Neural cell (in vitro differentiated cells): ENCODE measurements around the gene KIAA1958. TPM values are rescaled to one million over a fixed set of nuclear protein-coding genes. Genes with fewer than 3 reads are reported as not detected.

Source experiments
- H2AFZ ChIP-seq: fragments of 200-600, 300-800 bp; sonication (generic), shearing (Covaris generic); 2 replicates; pipeline ENCODE4 v1.6.0; 2014; ENCODE audit warnings: low read depth, mild to moderate bottlenecking, antibody characterized with exemption, low read length, moderate library complexity
- H3F3A ChIP-seq: fragments of 200-600 bp; shearing (Covaris generic); 2 replicates; pipeline ENCODE4 v1.6.1; 2016; ENCODE audit warnings: mild to moderate bottlenecking, moderate library complexity, mixed read lengths, antibody characterized with exemption, low read length; ENCODE audit not compliant: insufficient read depth, poor library complexity, severe bottlenecking
- H3K27ac ChIP-seq: fragments of 200-600, 300-800 bp; sonication (generic), shearing (Covaris generic); 2 replicates; pipeline ENCODE4 v1.5.1; 2014; ENCODE audit warnings: mild to moderate bottlenecking, low read length, moderate library complexity
- H3K27me3 ChIP-seq: fragments of 300-800, 200-600 bp; sonication (generic), shearing (Covaris generic); 2 replicates; pipeline ENCODE4 v1.6.0; 2014; ENCODE audit warnings: mild to moderate bottlenecking, low read depth, low read length, moderate library complexity; ENCODE audit not compliant: insufficient read depth
- H3K36me3 ChIP-seq: fragments of 300-800, 200-600 bp; sonication (generic), shearing (Covaris generic); 2 replicates; pipeline ENCODE4 v1.5.1; 2014; ENCODE audit warnings: mild to moderate bottlenecking, antibody characterized with exemption, low read length, moderate library complexity; ENCODE audit not compliant: insufficient read depth
- H3K4me2 ChIP-seq: fragments of 300-800, 200-600 bp; sonication (generic), shearing (Covaris generic); 2 replicates; pipeline ENCODE4 v1.6.0; 2014; ENCODE audit warnings: mild to moderate bottlenecking, low read length
- H3K4me3 ChIP-seq: fragments of 300-800, 200-600 bp; sonication (generic), shearing (Covaris generic); 2 replicates; pipeline ENCODE4 v1.5.1; 2014; ENCODE audit warnings: mild to moderate bottlenecking, low read length, moderate library complexity
- H3K79me2 ChIP-seq: fragments of 200-600 bp; shearing (Covaris generic); replicated peaks from 2 replicates; pipeline ENCODE4 v1.6.0; 2014; ENCODE audit warnings: mild to moderate bottlenecking, low read length, moderate library complexity; ENCODE audit not compliant: insufficient read depth
- H3K9ac ChIP-seq: fragments of 300-800, 200-600 bp; sonication (generic), shearing (Covaris generic); 2 replicates; pipeline ENCODE4 v1.6.1; 2016; ENCODE audit warnings: mild to moderate bottlenecking, low read length, mixed read lengths
- H3K9me2 ChIP-seq: fragments of 200-600 bp; shearing (Covaris generic); 2 replicates; pipeline ENCODE4 v1.6.1; 2016; ENCODE audit warnings: mild to moderate bottlenecking, low read length, mixed read lengths; ENCODE audit not compliant: insufficient read depth
- H3K9me3 ChIP-seq: fragments of 200-600, 300-800 bp; sonication (generic), shearing (Covaris generic); 2 replicates; pipeline ENCODE4 v1.6.1; 2016; ENCODE audit warnings: mild to moderate bottlenecking, mixed run types, low read length, moderate library complexity, mixed read lengths
- H4K20me1 ChIP-seq: fragments of 200-600 bp; shearing (Covaris generic); 2 replicates; pipeline ENCODE4 v1.6.1; 2016; ENCODE audit warnings: mild to moderate bottlenecking, mixed run types; ENCODE audit not compliant: insufficient read depth
- CTCF ChIP-seq: fragments of 450-650 bp; IDR thresholded peaks from 2 replicates; pipeline ENCODE4 v1.5.1; 2014; ENCODE audit warnings: antibody characterized with exemption, mild to moderate bottlenecking, moderate library complexity; ENCODE audit not compliant: poor library complexity, severe bottlenecking
- EP300 ChIP-seq: fragments of 450-650 bp; conservative IDR thresholded peaks from 2 replicates; pipeline ENCODE4 v1.6.1; 2014; ENCODE audit warnings: antibody characterized with exemption, mild to moderate bottlenecking, moderate library complexity; ENCODE audit not compliant: poor library complexity, severe bottlenecking
- EZH2 ChIP-seq: fragments of 200-600, 300-800 bp; shearing (Covaris generic), sonication (generic); IDR thresholded peaks from 2 replicates; pipeline ENCODE4 v1.6.1; 2014; ENCODE audit warnings: antibody characterized with exemption, low read length, borderline replicate concordance, mild to moderate bottlenecking; ENCODE audit not compliant: insufficient read depth, poor library complexity, severe bottlenecking
- POLR2AphosphoS5 ChIP-seq: IDR thresholded peaks from 2 replicates; pipeline ENCODE4 v1.6.1; 2012
- RAD21 ChIP-seq: fragments of 450-650 bp; conservative IDR thresholded peaks from 2 replicates; pipeline ENCODE4 v1.6.1; 2014; ENCODE audit warnings: antibody characterized with exemption, mild to moderate bottlenecking, moderate library complexity
- REST ChIP-seq: IDR thresholded peaks from 2 replicates; pipeline ENCODE4 v1.6.1; 2012; ENCODE audit warnings: borderline replicate concordance
- SMC3 ChIP-seq: fragments of 450-650 bp; conservative IDR thresholded peaks from 2 replicates; pipeline ENCODE4 v1.6.1; 2014; ENCODE audit warnings: antibody characterized with exemption, mild to moderate bottlenecking, moderate library complexity; ENCODE audit not compliant: poor library complexity
- TAF1 ChIP-seq: IDR thresholded peaks from 2 replicates; pipeline ENCODE4 v1.6.1; 2012; ENCODE audit warnings: low read depth
- polyA plus RNA-seq: library from polyadenylated mRNA; depleted of rRNA; stranded (reverse); fragments of >200 nt; gene quantifications from 2 replicates; pipeline ENCODE4 v1.2.3, GENCODE V29; 2014

Gene KIAA1958
- polyA plus RNA-seq, 1 donor from 2014 or later = 8.4 TPM

- Histone ChIP-seq H4K20me1 (no peaks in the 10 kb centered on the region), H3K9me3 (no peaks in the 10 kb centered on the region), H3F3A (no peaks in the 10 kb centered on the region), H3K9me2 (no peaks in the 10 kb centered on the region), H3K36me3 (no peaks in the 10 kb centered on the region), H3K4me3 (no peak overlapping the region), H3K79me2 (peaks cover 6% of the 10 kb centered on the region), H3K9ac (no peak overlapping the region), H3K4me2 (no peak overlapping the region), H3K27ac (no peak overlapping the region), H2AFZ (no peak overlapping the region), H3K27me3 (no peaks in the 10 kb centered on the region)
- TF ChIP-seq TAF1 = no peak
- TF ChIP-seq POLR2AphosphoS5 = no peak
- TF ChIP-seq SMC3 = no peak
- no peak for TF ChIP-seq CTCF
- TF ChIP-seq REST = no peak
- no peak for TF ChIP-seq EZH2
- TF ChIP-seq EP300 = no peak
- no peak for TF ChIP-seq RAD21
Observed at GRCh38 chr9:112631313-112632070, 144.9 kb downstream of the KIAA1958 start.

GRCh38 chr9:112640311-112640710 lies 153.7 kb downstream of the KIAA1958 start:
- Histone ChIP-seq H3K9me3 (no peaks in the 10 kb centered on the region), H3K4me3 (no peak overlapping the region), H2AFZ (no peak overlapping the region), H3K36me3 (no peaks in the 10 kb centered on the region), H3K79me2 (no peaks in the 10 kb centered on the region), H3F3A (no peaks in the 10 kb centered on the region), H3K9ac (no peak overlapping the region), H3K27me3 (no peaks in the 10 kb centered on the region), H3K27ac (no peak overlapping the region), H3K4me2 (no peak overlapping the region), H4K20me1 (no peaks in the 10 kb centered on the region), H3K9me2 (no peaks in the 10 kb centered on the region)
- TF ChIP-seq SMC3 (no peak), CTCF (no peak), REST (no peak), TAF1 (no peak)
